Stimulated activated CD8-positive, alpha-beta memory T cell treated with anti-CD3 and anti-CD28 coated beads, Interleukin-7, amount 100 ng/mL, for 48 hours (primary cell): ENCODE data around the gene SLF2.

Experiments
- DNase-seq, 2 donors: peaks; one replicate each; pipeline ENCODE4 v3.0.0-alpha.2; 2020; ENCODE audit warnings: low read depth in 1 of 2; ENCODE audit errors: extremely low read depth in 1 of 2

The SLF2 gene

GRCh38 chr10:100978121-100978900 is 65.5 kb downstream of the SLF2 start:
- no peak for DNase-seq

GRCh38 chr10:100978901-100979195 is 66.1 kb downstream of the SLF2 start:
- no peak for DNase-seq

- no peak for DNase-seq
These were observed 67.1 kb downstream of the SLF2 start for GRCh38 chr10:100979791-100980272.

GRCh38 chr10:100980311-100980710 is 67.5 kb downstream of the SLF2 start:
- DNase-seq: no peak

- no peak for DNase-seq
These were observed 67.9 kb downstream of the SLF2 start for GRCh38 chr10:100980711-100981110.

- DNase-seq: no peak
These were observed 68.5 kb downstream of the SLF2 start for GRCh38 chr10:100981178-100981772.

- DNase-seq: no peak
These were observed 70.4 kb downstream of the SLF2 start for GRCh38 chr10:100982916-100983830.

GRCh38 chr10:100983868-100984671 is 71.3 kb downstream of the SLF2 start:
- DNase-seq: no peak

GRCh38 chr10:100984672-100985177 is 72.0 kb downstream of the SLF2 start:
- no peak for DNase-seq

GRCh38 chr10:100985336-100985735 is 72.6 kb downstream of the SLF2 start:
- no peak for DNase-seq

- DNase-seq: no peak
These were observed 73.8 kb downstream of the SLF2 start for GRCh38 chr10:100986623-100986951.

GRCh38 chr10:100986952-100987684 is 74.4 kb downstream of the SLF2 start, which contains the start of the genes MRPL43 and TWNK:
Gene MRPL43 (minus strand): TSS chr10:100987497. CDS start chr10:100987443, 54 bp downstream.
Gene TWNK (plus strand): TSS chr10:100987543. CDS start chr10:100988211, 668 bp downstream.
- DNase-seq: peak; percentile 60 to 76

- DNase-seq: no peak
These were observed 74.9 kb downstream of the SLF2 start for GRCh38 chr10:100987685-100988049.

GRCh38 chr10:100988166-100988565 is 75.4 kb downstream of the SLF2 start:
- no peak for DNase-seq

- DNase-seq: no peak
These were observed 76.3 kb downstream of the SLF2 start for GRCh38 chr10:100989088-100989487.

- no peak for DNase-seq
These were observed 81.4 kb downstream of the SLF2 start for GRCh38 chr10:100993986-100994708.

GRCh38 chr10:100995181-100995580 is 82.4 kb downstream of the SLF2 start:
- DNase-seq: no peak

GRCh38 chr10:100996678-100997359 is 84.1 kb downstream of the SLF2 start:
- DNase-seq: no peak
